GM20431 (cell line): Measurements from ENCODE around the gene BAK1.
"Not testable (repeated sequence)": the region's sequence is repeated elsewhere in the genome, so short reads cannot be mapped to it uniquely, and the experiment has no call there.

ENCODE experiments used
- in situ Hi-C: fragments of 300-500 bp; cut with MseI, MboI; formaldehyde crosslinking; loops from one replicate; pipeline ENCODE4 v1.15.0; 2020; ENCODE audit warnings: low sequenced_read_pairs; ENCODE audit not compliant: unreplicated experiment

BAK1 gene

DNA sequence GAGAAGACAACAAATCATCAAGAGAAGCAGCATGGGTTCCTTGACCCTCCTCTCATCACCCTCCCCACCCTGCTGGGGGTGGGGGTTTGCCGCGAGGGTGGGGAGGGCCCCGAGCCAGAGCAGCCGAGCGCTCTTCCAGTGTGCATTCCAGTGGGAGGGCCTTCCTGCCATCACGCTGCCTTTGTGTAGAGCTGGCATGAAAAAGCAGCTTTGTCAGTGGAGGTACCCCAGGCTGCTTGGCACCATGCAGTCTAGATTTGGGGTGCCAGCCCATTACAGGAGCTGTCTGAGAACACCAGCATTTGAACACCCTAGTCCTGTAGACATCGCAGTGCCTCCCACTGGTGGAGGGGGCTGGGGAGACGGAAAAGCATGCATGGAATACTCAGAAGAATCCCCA is 12.2 kb downstream of the BAK1 start:
- in situ Hi-C loops, result no loop called here

DNA sequence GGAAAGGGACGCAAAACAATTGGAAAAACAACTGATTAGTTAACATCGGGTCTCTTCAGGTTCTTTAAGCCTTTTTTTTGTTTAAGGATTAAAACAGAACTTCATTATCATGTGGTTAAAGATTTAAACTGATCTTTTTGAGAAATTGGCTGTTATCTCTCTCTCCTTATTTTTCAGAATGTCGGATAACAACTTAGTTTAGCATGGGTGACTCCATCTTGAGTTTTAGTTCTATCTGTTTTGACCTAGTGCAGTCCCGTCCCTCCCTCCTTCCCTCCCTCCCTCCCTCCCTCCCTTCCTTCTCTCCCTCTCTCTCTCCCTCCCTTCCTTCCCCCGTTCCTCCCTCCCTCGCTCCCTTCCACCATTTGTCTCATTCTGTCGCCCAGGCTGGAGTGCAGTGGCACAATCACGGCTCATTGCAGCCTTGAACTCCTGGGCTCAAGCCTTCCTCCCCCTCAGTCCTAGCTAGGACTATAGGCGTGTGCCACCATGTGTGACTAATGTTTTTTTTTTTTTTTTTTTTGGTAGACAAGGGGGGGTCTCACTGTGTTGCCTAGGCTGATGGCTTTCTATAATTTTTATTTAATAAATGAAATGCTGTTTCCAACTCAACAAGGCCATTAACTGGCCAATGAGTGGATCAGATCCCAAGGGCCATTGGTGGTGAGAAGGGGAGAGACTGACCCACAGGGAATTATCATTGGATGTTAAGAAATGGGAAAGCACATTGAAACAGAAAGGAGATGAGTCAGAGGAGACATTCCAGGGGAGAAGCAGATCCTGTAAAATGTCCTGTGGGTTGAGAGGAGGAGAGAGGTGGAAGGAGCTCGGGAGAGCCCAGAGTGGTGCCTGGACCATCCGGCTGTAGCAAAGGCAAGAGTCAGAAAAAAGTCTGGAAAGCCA is 13.6 kb downstream of the BAK1 start:
- in situ Hi-C loops, result no loop called here

DNA sequence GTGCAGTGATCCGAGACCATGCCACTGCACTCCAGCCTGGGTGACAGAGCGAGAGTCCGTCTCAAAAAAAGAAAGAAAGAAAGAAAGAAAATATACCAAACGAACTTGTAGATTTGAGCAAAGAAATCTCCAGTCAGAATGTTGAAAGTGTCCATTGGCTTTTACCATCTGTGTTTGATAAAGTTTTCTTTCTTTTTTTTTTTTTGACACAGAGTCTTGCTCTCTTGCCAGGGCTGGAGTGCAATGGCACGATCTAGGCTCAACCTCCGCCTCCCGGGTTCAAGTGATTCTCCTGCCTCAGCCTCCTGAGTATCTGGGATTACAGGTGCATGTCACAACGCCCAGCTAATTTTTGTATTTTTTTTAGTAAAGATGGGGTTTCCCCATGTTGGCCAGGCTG is 21.3 kb downstream of the BAK1 start:
- in situ Hi-C loops, result no loop called here

DNA sequence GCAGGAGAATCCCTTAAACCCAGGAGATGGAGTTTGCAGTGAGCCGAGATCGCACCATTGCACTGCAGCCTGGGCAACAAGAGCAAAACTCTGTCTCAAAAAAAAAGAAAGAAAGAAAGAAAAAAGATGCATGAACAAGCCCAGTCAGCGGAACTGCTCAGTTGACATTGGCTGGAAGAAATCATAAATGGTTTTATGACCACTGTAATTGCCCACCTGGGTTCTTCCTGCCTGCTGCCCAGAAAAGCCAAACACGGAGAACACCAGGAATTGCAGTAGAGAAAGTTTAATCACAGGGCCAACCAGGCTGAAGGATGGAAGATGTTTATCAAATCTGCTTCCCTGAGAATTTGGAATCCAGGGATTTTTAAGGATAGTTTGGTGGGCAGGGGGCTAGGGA is 22.7 kb downstream of the BAK1 start:
- in situ Hi-C loops, result no loop called here

DNA sequence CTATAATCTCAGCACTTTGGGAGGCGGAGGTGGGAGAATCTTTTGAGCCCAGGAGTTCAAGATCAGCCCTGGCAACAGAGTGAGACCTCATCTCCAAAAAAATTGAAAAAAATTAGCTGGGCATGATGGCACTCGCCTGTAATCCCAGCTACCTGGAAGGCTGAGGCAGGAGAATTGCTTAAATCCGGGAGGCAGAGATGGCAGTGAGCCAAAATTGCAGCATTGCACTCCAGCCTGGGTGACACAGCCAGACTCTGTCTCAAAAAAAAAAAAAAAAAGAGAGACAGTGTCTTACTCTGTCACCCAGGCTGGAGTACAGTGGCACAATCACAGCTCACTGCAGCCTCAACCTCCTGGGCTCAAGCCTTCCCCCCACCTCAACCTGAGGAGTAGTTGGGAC is 27.2 kb downstream of the BAK1 start:
- in situ Hi-C loops, result not testable (repeated sequence)

DNA sequence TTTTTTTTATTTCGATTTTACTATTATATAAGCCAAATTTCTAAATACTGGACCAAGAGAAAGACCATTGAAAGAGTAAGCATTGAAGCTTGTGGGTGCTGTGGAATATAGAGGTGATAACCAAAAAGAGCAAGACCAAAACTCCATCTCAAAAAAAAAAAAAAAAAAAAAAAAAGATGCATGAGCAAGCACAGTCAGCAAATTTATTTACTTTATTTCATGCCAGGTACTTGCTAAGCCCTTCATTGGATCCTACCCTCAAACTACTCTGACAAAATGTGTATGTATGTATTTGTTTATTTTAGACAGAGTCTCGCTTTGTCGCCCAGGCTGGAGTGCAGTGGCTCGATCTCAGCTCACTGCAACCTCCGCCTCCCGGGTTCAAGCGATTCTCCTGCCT is 27.8 kb downstream of the BAK1 start:
- in situ Hi-C loops, result no loop called here

DNA sequence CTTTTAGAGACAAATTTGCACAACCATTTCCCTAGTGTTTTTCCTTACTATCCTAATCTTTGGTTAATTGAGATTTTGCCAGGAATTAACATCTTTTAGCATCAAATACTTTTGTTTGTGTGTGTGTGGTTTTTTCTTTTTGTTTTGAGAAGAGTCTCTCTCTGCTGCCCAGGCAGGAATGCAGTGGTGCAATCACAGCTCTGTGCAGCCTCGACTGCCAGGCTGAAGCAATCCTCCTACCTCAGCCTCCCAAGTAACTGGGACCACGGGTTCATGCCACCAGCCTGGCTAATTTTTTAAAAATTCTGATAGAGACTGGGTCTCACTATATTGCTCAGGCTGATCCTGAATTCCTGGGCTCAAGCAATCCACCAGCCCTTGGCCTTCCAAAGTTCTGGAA is 28.5 kb downstream of the BAK1 start:
- in situ Hi-C loops, result no loop called here

DNA sequence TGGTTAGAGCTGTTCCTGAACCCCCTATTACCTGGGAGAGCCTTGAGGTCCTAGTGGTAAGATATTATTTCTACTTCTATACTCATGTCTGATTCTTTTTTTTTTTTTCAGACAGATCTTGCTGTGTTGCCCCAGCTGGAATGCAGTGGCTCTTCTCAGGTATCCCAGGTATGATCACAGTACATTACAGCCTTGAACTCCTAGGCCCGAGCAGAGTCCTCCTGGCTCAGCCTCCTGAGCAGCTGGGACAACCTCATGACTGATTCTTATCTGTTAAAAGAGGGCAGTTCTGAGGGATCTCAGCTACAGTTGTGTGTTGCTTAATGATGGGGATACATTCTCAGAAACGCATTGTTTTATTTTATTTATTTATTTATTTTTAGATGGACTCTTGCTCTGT is 30.2 kb downstream of the BAK1 start:
- in situ Hi-C loops, result no loop called here

DNA sequence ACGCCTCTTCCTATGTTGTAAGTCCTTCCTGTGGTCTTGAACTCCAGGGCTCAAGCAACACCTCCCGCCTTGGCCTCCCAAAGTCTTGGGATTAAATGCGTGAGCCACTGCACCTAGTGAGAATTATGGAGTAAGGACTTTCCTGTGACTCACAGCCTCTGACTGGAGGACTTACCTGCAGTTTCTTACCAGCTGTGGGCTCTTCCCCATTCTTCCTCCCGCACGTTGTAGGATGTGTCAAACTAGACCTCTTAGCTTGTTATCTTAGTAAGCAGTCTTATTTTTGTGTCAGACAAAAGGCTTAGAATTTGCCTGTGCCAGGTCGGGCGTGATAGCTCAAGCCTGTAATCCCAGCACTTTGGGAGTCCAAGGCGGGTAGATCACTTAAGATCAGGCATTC is 30.9 kb downstream of the BAK1 start:
- in situ Hi-C loops, result no loop called here

DNA sequence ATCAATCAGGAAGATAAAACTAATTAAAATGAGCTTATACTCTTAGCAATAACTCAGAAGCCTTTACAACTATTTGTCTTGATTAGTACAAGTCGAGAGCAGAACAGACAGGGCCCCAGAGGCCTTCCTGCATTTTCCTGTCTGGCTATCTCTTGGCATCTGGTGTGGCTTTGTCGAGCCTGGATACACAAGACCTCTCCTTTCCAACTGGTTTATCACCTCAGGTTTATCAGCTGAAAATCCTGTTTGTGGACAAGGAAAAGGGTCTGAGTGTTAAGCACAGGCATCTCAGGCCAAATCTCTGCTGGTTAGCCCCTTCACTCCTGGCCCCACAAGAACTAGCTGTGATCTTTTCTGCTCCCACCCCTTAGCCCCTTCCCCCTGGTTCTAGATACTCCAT is 32.6 kb downstream of the BAK1 start:
- in situ Hi-C loops, result no loop called here

DNA sequence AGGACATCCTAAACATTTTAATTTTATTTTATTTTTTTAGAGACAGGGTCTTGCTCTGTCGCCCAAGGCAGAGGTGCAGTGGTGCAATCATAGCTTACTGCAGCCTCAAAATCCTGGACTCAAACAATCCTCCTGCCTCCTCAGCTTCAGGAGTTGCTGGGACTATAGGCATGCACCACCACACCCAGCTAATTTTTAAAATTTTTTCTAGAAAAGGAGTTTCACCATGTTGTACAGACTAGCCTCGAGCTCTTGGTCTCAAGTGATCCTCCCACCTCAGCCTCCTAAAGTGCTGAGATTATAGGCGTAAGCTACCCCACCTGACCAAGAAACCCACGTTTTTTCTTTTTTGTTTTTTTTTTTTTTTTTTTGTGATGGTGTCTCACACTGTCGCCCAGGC is 33.3 kb downstream of the BAK1 start:
- in situ Hi-C loops, result no loop called here

DNA sequence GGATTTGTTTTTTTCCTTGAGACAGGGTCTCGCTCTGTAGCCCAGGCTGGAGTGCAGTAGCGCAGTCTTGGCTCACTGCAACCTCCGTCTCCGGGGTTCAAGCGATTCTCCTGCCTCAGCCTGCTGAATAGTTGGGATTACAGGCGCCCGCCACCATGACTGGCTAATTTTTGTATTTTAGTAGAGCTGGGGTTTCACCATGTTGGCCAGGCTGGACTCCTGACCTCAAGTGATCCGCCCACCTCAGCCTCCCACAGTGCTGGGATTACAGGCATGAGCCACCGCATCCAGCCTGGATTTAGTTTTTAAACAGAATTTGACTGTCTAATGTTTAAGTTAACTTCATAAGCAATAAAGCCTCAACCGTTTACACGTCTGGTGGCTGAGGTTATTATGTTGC is 34.8 kb downstream of the BAK1 start:
- in situ Hi-C loops, result not testable (repeated sequence)

DNA sequence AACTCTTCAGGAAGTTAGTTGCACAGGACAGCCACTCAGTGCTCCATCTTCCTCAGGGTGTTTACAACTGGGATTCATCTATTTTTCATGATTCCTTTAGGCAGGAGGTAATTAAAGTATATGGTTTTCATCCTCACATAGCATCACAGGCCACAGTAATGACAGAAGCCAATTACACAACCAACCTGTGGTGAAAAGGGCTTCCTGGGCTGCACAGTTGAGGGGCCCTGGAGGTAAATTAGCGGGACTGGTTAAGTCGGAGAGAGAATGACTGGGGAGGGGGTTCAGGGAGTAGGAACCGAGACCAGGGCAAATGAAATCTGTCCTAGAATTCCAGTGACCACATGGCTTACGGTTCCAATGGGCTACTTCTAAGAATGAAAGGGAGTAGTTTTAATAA is 37.0 kb downstream of the BAK1 start:
- in situ Hi-C loops, result no loop called here

DNA sequence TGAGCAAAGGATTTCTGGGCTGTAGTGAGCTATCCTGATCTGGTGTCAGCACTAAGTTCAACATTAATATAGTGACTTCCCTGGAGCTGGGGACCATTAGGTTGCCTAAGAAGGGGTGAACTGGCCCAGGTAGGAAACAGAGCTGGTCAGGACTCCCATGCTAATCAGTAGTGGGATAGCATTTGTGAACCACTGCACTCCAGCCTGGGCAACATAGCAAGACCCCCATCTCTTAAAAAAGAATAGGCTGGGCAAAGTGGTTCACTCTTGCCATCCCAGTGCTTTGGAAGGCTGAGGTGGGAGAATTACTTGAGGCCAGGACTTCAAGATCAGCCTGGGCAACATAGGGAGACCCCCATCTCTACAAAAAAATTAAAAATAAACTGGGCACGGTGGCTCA is 39.3 kb downstream of the BAK1 start:
- in situ Hi-C loops, result no loop called here

DNA sequence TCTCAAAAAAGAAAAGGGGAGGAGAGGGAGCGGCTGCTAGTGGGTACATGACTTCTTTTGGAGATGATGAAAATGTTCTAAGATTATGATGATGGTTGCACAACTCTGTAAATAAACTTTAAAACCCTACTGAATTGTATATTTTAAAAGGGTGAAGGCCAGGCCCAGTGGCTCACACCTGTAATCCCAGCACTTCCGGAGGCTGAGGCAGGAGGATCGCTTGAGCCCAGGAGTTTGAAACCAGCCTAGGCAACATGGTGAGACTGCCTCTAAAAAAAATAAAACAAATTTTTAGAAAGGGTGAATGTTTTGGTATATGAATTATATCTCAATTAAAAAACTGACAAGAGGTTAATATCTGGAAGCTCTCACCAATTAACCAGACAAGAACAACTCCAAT is 45.4 kb downstream of the BAK1 start:
- in situ Hi-C loops, result no loop called here

DNA sequence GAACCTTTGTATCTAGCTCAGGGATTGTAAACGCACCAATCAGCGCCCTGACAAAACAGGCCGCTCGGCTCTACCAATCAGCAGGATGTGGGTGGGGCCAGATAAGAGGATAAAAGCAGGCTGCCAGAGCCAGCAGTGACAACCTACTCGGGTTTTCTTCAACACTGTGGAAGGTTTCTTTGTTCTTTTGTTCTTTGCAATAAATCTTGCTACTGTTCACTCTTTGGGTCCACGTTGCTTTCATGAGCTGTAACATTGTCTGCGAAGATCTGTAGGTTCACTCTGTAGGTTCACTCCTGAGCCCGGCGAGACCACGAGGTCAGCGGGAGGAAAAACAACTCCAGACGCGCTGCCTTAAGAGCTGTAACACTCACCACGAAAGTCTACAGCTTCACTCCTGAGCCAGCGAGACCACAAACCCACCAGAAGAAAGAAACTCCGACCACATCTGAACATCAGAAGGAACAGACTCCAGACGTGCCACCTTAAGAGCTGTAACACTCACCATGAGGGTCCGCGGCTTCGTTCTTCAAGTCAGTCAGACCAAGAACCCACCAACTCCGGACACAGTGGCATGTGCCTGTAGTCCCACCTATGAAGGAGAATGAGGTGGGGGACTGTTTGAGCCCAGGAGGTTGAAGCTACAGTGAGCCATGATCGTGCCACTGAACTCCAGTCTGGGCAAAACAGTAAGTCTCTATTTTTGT is 46.8 kb downstream of the BAK1 start:
- in situ Hi-C loops, result not testable (repeated sequence)

DNA sequence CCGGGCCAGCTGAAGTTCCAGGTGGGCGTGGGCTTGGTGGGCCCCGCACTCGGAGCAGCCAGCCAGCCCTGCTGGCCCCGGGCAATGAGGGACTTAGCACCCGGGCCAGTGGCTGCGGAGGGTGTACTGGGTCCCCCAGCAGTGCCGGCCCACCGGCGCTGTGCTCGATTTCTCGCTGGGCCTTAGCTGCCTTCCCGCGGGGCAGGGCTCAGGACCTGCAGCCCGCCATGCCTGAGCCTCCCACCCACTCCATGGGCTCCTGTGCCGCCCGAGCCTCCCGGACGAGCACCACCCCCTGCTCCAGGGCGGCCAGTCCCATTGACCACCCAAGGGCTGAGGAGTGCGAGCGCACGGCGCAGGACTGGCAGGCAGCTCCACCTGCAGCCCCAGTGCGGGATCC is 47.6 kb downstream of the BAK1 start:
- in situ Hi-C loops, result not testable (repeated sequence)

DNA sequence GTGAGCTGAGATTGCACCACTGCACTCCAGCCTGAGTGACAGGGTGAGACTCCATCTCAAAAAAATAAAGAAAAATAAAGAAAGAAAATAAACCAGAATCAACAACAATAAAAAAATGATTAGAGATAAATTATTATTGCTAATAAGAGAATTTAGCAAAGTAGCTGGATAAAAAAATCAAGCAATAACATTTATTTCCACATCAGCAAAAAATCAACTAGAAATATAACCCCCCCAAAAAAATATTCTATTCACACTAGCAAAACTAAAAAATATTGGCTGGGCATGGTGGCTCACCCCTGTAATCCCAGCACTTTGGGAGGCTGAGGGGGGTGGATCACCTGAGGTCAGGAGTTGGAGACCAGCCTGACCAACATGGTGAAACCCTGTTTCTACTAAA is 49.5 kb downstream of the BAK1 start:
- in situ Hi-C loops, result not testable (repeated sequence)
